SH-SY5Y (cell line): ENCODE results near the gene SSBP3.

Experiments used
- GATA2 ChIP-seq: IDR thresholded peaks from 2 replicates; pipeline ENCODE4 v1.6.1; 2011; ENCODE audit warnings: mild to moderate bottlenecking, low read depth, low read length
- GATA3 ChIP-seq: IDR thresholded peaks from 2 replicates; pipeline ENCODE4 v1.6.1; 2011; ENCODE audit warnings: low read depth, mild to moderate bottlenecking, low read length, moderate library complexity

- TF ChIP-seq GATA2 (no peak), GATA3 (no peak)
These were observed 206.9 kb downstream of the SSBP3 start for GRCh38 chr1:54199151-54199764.
